EL (cell line): ENCODE data around the gene MAFG.

Experiments
- DNase-seq: peaks from one replicate; pipeline ENCODE4 v3.0.0-alpha.2; 2016

MAFG gene

GRCh38 chr17:81908793-81909192 is 18.7 kb downstream of the MAFG start:
- DNase-seq: no peak

DNA sequence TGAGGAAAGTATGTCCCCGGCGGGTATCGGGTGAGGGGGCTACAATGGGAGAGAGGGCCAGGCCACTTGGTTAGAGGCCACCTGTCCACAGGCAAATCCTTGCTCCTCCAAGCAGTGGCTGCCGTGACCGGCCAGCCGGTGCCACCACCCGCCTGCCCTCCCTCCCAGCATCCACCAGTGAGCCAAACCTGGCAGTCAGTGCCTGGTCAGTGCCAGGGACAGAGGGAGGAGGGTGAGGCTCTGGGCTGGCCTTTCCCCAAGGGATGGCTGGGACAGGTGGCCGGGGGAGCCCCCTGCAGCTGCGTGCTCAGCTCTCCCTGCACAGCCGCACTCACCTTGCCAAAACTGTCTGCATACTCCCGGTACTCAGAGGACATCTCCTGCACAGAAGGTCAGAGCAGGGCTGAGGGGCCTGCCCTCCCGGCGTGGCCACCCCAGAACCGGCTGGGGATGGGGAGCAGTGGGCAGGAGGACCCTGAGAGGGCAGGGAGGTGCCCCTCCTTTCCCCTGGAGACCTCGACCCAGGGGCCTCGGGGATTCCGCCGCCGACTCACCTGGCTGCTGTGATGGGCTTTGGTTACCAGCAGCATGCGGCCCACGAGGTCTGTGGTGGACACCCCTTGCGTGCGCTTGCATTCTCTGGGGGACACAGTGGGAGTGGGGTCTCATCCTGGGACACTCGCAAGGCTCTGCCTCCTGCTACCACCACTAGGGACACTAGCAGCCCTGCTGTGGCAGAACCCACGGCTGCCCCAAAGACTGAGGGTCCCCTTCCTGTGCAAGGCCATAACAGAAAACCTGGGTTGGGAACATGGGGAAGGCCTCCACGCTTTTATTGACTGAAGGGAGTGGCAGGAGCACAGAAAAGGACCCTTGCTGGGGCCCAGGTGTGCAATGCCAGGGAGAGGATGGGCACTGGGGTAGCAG is 20.1 kb downstream of the MAFG start:
- DNase-seq: no peak

DNA sequence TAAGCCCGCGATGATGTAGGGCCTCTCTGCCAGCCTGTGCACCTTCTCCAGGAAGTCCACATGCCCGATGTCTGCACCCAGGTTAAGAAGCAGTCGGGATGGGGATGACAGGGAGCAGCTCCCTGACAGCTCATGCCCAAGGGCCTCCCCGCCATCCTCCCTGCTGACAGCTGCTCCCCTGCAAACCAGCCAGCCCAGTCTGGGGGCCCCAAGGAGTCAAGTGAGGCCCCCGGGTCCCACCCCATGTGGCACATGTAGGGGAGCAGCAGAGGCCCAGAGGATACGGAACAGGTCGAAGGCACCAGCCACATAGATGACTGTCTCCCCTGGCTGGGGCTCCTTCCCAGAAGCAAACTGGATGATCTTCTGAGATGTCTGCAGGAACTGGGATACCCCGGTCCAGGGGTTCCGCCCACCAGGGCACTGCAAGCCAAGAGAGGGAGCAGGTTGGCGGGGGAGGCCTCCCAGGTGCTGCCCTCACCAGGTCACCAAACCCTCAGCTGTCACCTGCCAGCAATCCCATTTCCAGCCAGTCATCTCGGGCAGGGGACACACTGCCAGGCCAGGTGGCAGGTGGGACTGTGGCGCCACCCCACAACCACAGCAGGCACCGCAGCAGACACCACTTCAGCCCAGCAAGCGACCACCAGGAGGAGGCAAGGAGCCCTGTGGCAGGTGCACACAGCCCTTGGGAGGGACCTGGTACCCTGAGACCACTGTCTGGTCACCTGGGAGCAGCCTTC is 20.9 kb downstream of the MAFG start:
- no peak for DNase-seq

- no peak for DNase-seq
Measured at GRCh38 chr17:81905993-81906392, 21.5 kb downstream of the MAFG start.

- DNase-seq: no peak
Measured at GRCh38 chr17:81905424-81905875, 22.1 kb downstream of the MAFG start.

- no peak for DNase-seq
Measured at GRCh38 chr17:81904600-81905423, 22.7 kb downstream of the MAFG start.

- no peak for DNase-seq
Measured at GRCh38 chr17:81903896-81904599, 23.5 kb downstream of the MAFG start.

DNA sequence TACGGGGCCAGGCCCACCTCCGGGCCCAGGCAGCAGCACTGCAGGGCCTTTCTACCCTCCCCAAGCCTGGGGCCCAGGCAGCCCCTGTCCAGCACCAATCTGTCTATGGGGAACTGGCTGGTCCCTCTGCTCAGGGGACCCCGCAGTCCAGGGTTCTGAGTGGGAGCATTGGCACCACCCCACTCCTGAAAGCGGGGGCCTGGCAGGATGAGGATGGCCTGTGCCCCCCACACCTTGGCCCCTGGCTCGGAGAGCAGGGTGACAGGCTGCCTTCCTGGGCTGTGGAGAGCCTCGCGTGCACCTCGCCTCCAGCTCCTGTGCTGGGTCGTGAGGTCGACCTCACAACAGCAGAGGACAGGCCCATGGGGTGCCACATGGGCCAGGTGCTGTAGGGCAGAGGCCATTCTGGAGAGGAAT is 24.1 kb downstream of the MAFG start:
- no peak for DNase-seq

GRCh38 chr17:81902653-81903414 is 24.7 kb downstream of the MAFG start:
- DNase-seq: no peak

DNA sequence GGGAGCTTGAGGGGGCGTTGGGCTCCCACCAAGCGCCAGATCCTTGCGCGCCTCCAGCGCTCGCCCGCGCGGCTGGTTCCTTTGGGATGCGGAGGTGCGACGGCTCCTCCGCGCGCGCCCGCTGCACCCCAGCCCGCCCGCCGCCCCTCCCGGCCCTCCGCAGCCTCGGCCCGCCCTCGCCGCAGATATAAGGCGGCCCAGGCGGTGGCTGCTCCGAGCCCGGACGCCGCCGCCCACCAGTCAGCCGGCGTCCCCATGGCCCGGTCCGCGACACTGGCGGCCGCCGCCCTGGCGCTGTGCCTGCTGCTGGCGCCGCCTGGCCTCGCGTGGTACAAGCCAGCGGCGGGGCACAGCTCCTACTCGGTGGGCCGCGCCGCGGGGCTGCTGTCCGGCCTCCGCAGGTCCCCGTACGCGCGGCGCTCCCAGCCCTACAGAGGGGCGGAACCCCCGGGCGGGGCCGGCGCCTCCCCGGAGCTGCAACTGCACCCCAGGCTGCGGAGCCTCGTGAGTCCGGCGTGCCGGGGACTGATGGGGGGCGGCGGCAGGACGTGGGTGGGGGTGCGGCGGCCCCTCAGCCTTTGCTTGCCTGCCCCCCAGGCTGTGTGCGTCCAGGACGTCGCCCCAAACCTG is 25.4 kb downstream of the MAFG start, which contains the start of gene NPB:
TSS of gene NPB (plus strand) at position 216 of the 630 bp plus-strand sequence. CDS start at position 256, 40 bp downstream.
- DNase-seq: peak; percentile 23

DNA sequence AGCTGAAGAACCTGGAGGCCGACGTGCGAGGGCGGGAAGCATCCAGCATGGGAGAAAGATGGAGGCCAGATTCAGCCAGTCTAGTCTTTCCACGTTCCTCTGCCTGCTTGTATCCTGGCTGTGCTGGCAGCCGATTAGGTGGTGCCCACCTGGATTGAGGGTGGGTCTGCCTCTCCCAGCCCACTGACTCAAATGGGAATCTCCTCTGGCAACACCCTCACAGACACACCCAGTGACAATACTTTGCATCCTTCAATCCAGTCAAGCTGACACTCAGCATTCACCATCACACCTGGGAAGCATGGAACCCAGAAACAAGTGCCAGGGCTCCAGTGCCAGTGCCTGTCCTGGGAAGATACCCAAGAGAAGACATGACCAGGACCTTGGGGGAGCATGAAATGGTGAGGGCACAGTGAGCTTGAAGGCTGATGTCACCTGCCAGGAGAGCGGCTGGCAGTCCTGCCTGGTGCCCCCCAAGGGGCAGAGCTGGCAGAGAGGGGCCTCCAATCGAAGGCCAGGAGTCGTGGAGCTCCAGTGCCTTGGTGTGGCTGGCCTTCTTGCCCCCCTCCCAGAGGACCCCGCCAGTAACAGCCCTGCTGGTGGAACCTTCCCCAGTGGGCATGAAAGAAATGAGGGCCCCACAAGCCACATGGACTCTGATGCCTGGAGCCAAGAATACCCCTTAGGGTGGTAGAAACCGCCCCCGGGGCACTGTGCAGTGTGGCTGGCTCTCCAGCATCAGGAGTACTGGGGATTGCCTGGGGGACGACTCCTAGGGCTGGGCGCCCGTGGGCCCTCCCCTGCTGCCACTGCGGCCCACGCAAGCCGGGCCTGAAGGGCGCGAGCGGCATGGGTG is 26.1 kb downstream of the MAFG start:
- DNase-seq: no peak

GRCh38 chr17:81900181-81900820 is 27.2 kb downstream of the MAFG start:
- no peak for DNase-seq

GRCh38 chr17:81899514-81900166 is 27.9 kb downstream of the MAFG start:
- DNase-seq: no peak

GRCh38 chr17:81898885-81899284 is 28.6 kb downstream of the MAFG start:
- DNase-seq: no peak

GRCh38 chr17:81898029-81898866 is 29.3 kb downstream of the MAFG start:
- peak; percentile 94 for DNase-seq

DNA sequence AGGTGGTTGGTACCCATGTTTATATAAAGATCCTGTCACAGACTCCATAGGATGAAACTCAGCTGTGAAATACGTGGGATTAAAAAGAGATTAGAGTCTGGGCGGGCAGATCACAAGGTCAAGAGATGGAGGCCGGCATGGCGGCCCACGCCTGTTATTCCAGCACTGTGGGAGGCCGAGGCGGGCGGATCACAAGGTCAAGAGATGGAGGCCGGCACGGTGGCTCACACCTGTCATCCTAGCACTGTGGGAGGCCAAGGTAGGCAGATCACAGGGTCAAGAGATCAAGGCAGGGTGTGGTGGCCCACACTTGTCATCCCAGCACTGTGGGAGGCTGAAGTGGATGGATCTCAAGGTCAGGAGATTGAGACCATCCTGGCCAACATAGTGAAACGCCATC is 32.1 kb downstream of the MAFG start:
- DNase-seq: no peak

DNA sequence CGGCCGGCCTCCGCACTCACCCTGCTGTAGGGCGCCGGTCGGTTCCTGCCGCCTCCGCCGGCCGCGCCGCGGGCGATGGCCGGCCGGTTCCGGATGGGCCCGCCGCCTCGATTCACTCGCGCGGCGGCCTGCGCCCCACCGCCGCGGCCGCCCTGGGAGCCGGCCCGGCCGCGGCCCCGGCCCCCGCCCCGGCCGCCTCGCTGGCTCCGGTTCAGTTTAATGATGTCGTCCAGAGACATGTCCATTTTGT is 36.3 kb downstream of the MAFG start:
- DNase-seq: no peak
